ENCODE results near the gene EPB41L2.

- TF ChIP-seq CTCF (IDR thresholded peaks at IDR 0.05) (no peak), POLR2A (IDR thresholded peaks at IDR 0.05) (no peak), EP300 (IDR thresholded peaks at IDR 0.05) (no peak)
These were observed 160.0 kb downstream of the EPB41L2 start for GRCh38 chr6:130903007-130903406.
